ENCODE data around the gene CYP2A6. TPM values are rescaled to one million over a fixed set of nuclear protein-coding genes. Genes with fewer than 3 reads are reported as not detected.
"Not testable (repeated sequence)": the region's sequence is repeated elsewhere in the genome, so short reads cannot be mapped to it uniquely, and the experiment has no call there.

Gene CYP2A6
- total RNA-seq, 1 experiment from 2014 or later: not detected

- Mint-ChIP-seq H3K27me3 (ENCODE audit: unreplicated experiment) (no peaks in the 10 kb centered on the region), H3K27ac (ENCODE audit: unreplicated experiment) (peak overlapping the region; percentile 48), H3K36me3 (ENCODE audit: insufficient read depth, unreplicated experiment) (peaks cover 20% of the 10 kb centered on the region), H3K4me3 (ENCODE audit: low read depth, unreplicated experiment) (no peak overlapping the region), H3K4me1 (ENCODE audit: low read depth, unreplicated experiment) (peaks cover 46% of the 10 kb centered on the region), H3K9me3 (ENCODE audit: low read depth, unreplicated experiment) (no peaks in the 10 kb centered on the region)
- CTCF ChIA-PET: interaction anchor here (1.6 kb wide), 1 partner anchor 10 kb away, joined by 4 read pairs; no protein-coding TSS in a partner anchor
- BruUV-seq (replicated peaks): no TSS peak
- intact Hi-C loops (cut with micrococcal nuclease; ENCODE audit: unreplicated experiment): no loop called here
- no peak for DNase-seq
- no peak for TF ChIP-seq CTCF (IDR thresholded peaks at IDR 0.05; ENCODE audit: unreplicated experiment)
These were observed 28.1 kb downstream of the CYP2A6 start for GRCh38 chr19:40822161-40822560.

GRCh38 chr19:40819479-40820234 is 30.6 kb downstream of the CYP2A6 start:
- H3K9me3 Mint-ChIP-seq (ENCODE audit: low read depth, unreplicated experiment); BruUV-seq (replicated peaks); H3K4me3 Mint-ChIP-seq (ENCODE audit: low read depth, unreplicated experiment); H3K27ac Mint-ChIP-seq (ENCODE audit: unreplicated experiment); intact Hi-C loops (cut with micrococcal nuclease; ENCODE audit: unreplicated experiment): not testable (repeated sequence)
- peak; percentile 57 for DNase-seq
- peaks cover 21% of the 10 kb centered on the region for H3K36me3 Mint-ChIP-seq (ENCODE audit: insufficient read depth, unreplicated experiment)
- H3K4me1 Mint-ChIP-seq (ENCODE audit: low read depth, unreplicated experiment): peaks cover 46% of the 10 kb centered on the region
- TF ChIP-seq CTCF (IDR thresholded peaks at IDR 0.05; ENCODE audit: unreplicated experiment): peak; percentile 76
- peaks cover 20% of the 10 kb centered on the region for H3K27me3 Mint-ChIP-seq (ENCODE audit: unreplicated experiment)
- CTCF ChIA-PET: interaction anchor here (0.6 to 1.5 kb wide), 2 partner anchors 12 to 158 kb away, joined by 5 to 6 read pairs; no protein-coding TSS in a partner anchor

GRCh38 chr19:40818480-40819399 is 31.5 kb downstream of the CYP2A6 start:
- peak overlapping the region; percentile 34 for H3K27ac Mint-ChIP-seq (ENCODE audit: unreplicated experiment)

More at GRCh38 chr19:40818480-40819399, 31.5 kb downstream of the CYP2A6 start:
- H3K9me3 Mint-ChIP-seq (ENCODE audit: low read depth, unreplicated experiment); intact Hi-C loops (cut with micrococcal nuclease; ENCODE audit: unreplicated experiment); BruUV-seq (replicated peaks): not testable (repeated sequence)
- Mint-ChIP-seq H3K4me1 (ENCODE audit: low read depth, unreplicated experiment) (peaks cover 39% of the 10 kb centered on the region), H3K27me3 (ENCODE audit: unreplicated experiment) (peaks cover 29% of the 10 kb centered on the region), H3K4me3 (ENCODE audit: low read depth, unreplicated experiment) (peak overlapping the region; percentile 60), H3K36me3 (ENCODE audit: insufficient read depth, unreplicated experiment) (peaks cover 22% of the 10 kb centered on the region)
- CTCF ChIA-PET: interaction anchor here (0.6 kb wide), 1 partner anchor 15 kb away, joined by 11 read pairs; no protein-coding TSS in a partner anchor
- TF ChIP-seq CTCF (IDR thresholded peaks at IDR 0.05; ENCODE audit: unreplicated experiment): peak; percentile 49
- DNase-seq: peak; percentile 79

Measured in Calu3 (cell line).